ENCODE measurements around the gene ENTPD3. TPM values are rescaled to one million over a fixed set of nuclear protein-coding genes. Genes with fewer than 3 reads are reported as not detected.

ENTPD3 gene
- total RNA-seq, 4 donors from 2014 or later = 4.2 to 9.0 (median 6.7) TPM

- Histone ChIP-seq H3K4me3 (no peak overlapping the region), H3K27ac (no peak overlapping the region), H3K4me1 (no peaks in the 10 kb centered on the region), H3K36me3 (no peaks in the 10 kb centered on the region), H3K27me3 (no peaks in the 10 kb centered on the region), H3K9me3 (no peaks in the 10 kb centered on the region)
- DNase-seq (ENCODE audit: low spot score in 2 of 2) = no peak
- WGBS = 94% methylated on average over 2 of the region's 2 CpGs
- TF ChIP-seq, protein P1, sequence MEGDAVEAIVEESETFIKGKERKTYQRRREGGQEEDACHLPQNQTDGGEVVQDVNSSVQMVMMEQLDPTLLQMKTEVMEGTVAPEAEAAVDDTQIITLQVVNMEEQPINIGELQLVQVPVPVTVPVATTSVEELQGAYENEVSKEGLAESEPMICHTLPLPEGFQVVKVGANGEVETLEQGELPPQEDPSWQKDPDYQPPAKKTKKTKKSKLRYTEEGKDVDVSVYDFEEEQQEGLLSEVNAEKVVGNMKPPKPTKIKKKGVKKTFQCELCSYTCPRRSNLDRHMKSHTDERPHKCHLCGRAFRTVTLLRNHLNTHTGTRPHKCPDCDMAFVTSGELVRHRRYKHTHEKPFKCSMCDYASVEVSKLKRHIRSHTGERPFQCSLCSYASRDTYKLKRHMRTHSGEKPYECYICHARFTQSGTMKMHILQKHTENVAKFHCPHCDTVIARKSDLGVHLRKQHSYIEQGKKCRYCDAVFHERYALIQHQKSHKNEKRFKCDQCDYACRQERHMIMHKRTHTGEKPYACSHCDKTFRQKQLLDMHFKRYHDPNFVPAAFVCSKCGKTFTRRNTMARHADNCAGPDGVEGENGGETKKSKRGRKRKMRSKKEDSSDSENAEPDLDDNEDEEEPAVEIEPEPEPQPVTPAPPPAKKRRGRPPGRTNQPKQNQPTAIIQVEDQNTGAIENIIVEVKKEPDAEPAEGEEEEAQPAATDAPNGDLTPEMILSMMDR (IDR thresholded peaks at IDR 0.05) = no peak
- no peak for TF ChIP-seq EP300 (IDR thresholded peaks at IDR 0.05)
- TF ChIP-seq POLR2A (IDR thresholded peaks at IDR 0.05) = no peak
- TF ChIP-seq POLR2AphosphoS5 (IDR thresholded peaks at IDR 0.05) = no peak
Measured at GRCh38 chr3:40432793-40433192, 45.8 kb downstream of the ENTPD3 start.

DNA sequence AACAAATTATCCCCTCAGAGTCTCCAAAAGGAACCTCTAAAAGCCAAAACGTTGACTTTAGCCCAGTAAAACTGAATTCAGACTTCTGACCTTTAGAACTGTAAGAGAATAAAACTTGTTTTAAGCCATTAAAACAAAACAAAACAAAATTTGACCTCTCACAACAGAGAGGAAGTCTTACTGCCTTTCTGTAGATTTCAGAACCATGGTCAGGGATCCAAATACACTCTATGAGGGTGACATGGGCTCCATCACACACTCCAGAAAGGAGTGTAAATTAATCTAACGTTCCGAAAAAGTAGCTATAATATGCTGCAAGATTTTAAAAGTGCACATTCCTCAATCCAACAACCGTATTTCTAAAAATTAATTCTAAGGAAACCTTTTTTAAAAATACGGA is 50.9 kb downstream of the ENTPD3 start:
- H3K4me3 ChIP-seq = no peak overlapping the region
- no peak for DNase-seq (ENCODE audit: low spot score in 2 of 2)
- H3K36me3 ChIP-seq = no peaks in the 10 kb centered on the region
- no peak for TF ChIP-seq POLR2A (IDR thresholded peaks at IDR 0.05)
- no peak for TF ChIP-seq EP300 (IDR thresholded peaks at IDR 0.05)
- 74% methylated on average over 5 of the region's 5 CpGs for WGBS
- H3K27me3 ChIP-seq = no peaks in the 10 kb centered on the region
- H3K27ac ChIP-seq = no peak overlapping the region
- no peaks in the 10 kb centered on the region for H3K4me1 ChIP-seq
- no peaks in the 10 kb centered on the region for H3K9me3 ChIP-seq

DNA sequence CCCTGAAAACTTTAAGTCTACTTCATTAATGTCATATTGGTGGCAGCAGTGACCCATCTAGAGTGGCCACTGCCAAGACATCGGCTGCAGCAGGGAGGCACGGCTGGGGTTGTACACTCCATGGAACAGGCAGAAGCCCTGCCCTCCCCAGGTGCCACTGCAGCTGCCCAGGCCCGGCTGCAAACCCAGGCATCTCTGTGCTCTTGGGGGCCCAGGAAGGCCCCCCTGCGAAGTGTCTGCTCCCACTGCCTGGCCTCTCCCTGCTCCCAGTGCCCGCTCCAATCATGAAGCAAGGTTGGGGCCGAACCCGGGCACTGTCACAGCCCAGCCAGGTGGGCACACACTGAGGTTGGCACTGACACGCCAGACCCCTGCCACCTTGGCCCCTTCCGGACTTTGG is 58.1 kb downstream of the ENTPD3 start:
- WGBS = 82% methylated on average over 9 of the region's 9 CpGs
- Histone ChIP-seq H3K9me3 (no peaks in the 10 kb centered on the region), H3K36me3 (peaks cover 9% of the 10 kb centered on the region), H3K27ac (no peak overlapping the region), H3K4me1 (no peaks in the 10 kb centered on the region), H3K4me3 (no peak overlapping the region), H3K27me3 (no peaks in the 10 kb centered on the region)
- no peak for DNase-seq (ENCODE audit: low spot score in 2 of 2)
- TF ChIP-seq POLR2A (IDR thresholded peaks at IDR 0.05) (no peak), EP300 (IDR thresholded peaks at IDR 0.05) (no peak), POLR2AphosphoS5 (IDR thresholded peaks at IDR 0.05) (no peak)
- TF ChIP-seq, protein P1 (IDR thresholded peaks at IDR 0.05) = no peak

DNA sequence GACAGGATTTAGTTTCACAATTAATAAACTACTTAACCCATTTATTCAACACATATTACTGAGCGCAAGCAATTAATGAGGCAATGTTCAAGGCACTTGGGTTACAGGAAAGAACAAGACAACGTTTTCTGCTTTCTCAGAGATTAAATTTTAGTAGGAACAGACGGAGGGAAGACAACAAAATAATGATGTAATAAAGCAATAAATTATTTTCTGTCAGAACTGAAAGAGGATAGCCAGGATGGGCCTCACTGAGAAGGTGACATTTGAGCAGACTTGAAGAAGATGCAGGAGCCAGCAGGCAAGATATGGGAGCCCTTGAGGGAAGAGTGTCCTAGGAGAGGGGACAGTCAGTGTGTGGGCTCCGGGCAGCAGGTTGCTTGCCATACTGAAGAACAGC is 58.9 kb downstream of the ENTPD3 start:
- TF ChIP-seq, protein P1 (IDR thresholded peaks at IDR 0.05) = no peak
- TF ChIP-seq EP300 (IDR thresholded peaks at IDR 0.05) = no peak
- no peak for TF ChIP-seq POLR2AphosphoS5 (IDR thresholded peaks at IDR 0.05)
- no peak for TF ChIP-seq POLR2A (IDR thresholded peaks at IDR 0.05)
- no peak for DNase-seq (ENCODE audit: low spot score in 2 of 2)
- 60% methylated on average over 4 of the region's 4 CpGs for WGBS
- H3K27me3 ChIP-seq = no peaks in the 10 kb centered on the region
- H3K4me3 ChIP-seq = no peak overlapping the region
- no peak overlapping the region for H3K27ac ChIP-seq
- no peaks in the 10 kb centered on the region for H3K4me1 ChIP-seq
- no peaks in the 10 kb centered on the region for H3K9me3 ChIP-seq
- peaks cover 9% of the 10 kb centered on the region for H3K36me3 ChIP-seq

DNA sequence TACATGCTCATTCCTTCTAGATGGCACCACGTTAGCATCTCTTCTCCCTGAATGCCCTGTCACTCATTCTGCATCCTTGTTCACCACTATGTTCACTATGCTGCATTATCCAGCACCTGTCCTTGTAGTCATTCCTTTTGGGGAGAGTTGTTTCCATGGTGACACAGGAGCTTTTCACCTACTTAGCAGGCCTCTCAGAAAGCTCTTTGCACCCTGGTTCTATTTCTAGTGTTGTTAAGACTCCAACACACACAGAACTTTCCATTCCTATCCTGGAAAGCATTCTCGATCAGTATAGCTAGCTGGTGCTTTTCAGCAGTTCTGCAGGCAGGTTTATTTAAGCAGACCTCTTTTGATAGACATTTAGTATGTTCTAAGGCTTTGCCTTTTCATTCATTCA is 63.5 kb downstream of the ENTPD3 start:
- TF ChIP-seq EP300 (IDR thresholded peaks at IDR 0.05) (no peak), POLR2AphosphoS5 (IDR thresholded peaks at IDR 0.05) (no peak), POLR2A (IDR thresholded peaks at IDR 0.05) (no peak)
- TF ChIP-seq, protein P1 (IDR thresholded peaks at IDR 0.05) = no peak
- peaks cover 6% of the 10 kb centered on the region for H3K36me3 ChIP-seq
- no peak for DNase-seq (ENCODE audit: low spot score in 2 of 2)
- H3K4me3 ChIP-seq = no peak overlapping the region
- H3K27me3 ChIP-seq = no peaks in the 10 kb centered on the region
- peaks cover 24% of the 10 kb centered on the region for H3K4me1 ChIP-seq
- no peaks in the 10 kb centered on the region for H3K9me3 ChIP-seq
- WGBS = 77% methylated on average over 2 of the region's 2 CpGs
- H3K27ac ChIP-seq = no peak overlapping the region

- H3K9me3 ChIP-seq = no peaks in the 10 kb centered on the region
- H3K4me3 ChIP-seq = no peak overlapping the region
- no peaks in the 10 kb centered on the region for H3K27me3 ChIP-seq
- H3K36me3 ChIP-seq = no peaks in the 10 kb centered on the region
- TF ChIP-seq POLR2A (IDR thresholded peaks at IDR 0.05) = no peak
- TF ChIP-seq POLR2AphosphoS5 (IDR thresholded peaks at IDR 0.05) = no peak
- TF ChIP-seq, protein P1 (IDR thresholded peaks at IDR 0.05) = no peak
- no peak for TF ChIP-seq EP300 (IDR thresholded peaks at IDR 0.05)
- DNase-seq (ENCODE audit: low spot score in 2 of 2) = no peak
- H3K4me1 ChIP-seq = peaks cover 29% of the 10 kb centered on the region
- H3K27ac ChIP-seq = no peak overlapping the region
Measured at GRCh38 chr3:40451551-40451950, 64.6 kb downstream of the ENTPD3 start.

Data from suprapubic skin (tissue), 4 donors.